Skin of body (tissue), 3 donors: ENCODE measurements around the gene ADIRF. TPM values are rescaled to one million over a fixed set of nuclear protein-coding genes. Genes with fewer than 3 reads are reported as not detected.
"Not testable (repeated sequence)": the region's sequence is repeated elsewhere in the genome, so short reads cannot be mapped to it uniquely, and the experiment has no call there.

ENCODE experiments used
- DNase-seq: peaks from one replicate; lab custom pipeline; 2025; lab: John Stamatoyannopoulos, UW
- small RNA-seq: library from RNA; depleted of rRNA; stranded (forward); fragments of <200 nt; gene quantifications from one replicate; pipeline ENCODE3, GENCODE V24; 2014; ENCODE audit warnings: low replicate concordance
- total RNA-seq: library from RNA; depleted of rRNA; stranded (reverse); fragments of >200 nt; gene quantifications from one replicate; pipeline ENCODE4 v1.2.3, GENCODE V29; 2014

ADIRF gene
- total RNA-seq, 1 donor from 2014 or later: 69.2 TPM

DNA sequence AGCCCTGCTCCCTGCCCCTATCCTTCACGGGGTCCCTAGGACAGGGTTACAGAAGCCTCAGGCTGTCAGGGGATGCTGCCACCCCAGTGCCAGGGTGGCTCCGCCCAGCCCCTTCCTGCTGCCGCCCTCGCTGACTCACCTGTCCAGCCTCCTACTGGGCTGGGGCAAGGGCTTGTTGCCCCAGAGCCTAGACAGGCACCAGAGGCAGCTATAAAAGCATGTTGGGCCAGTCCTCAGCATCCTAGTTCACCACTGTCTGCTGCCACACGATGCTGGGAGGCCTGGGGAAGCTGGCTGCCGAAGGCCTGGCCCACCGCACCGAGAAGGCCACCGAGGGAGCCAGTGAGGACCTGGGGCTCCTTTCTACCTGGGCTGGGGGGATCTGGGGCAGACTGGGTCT is 51.8 kb downstream of the ADIRF start, which contains the start of gene FAM25A:
FAM25A (plus strand) TSS at position 239 of the 400 bp plus-strand sequence; CDS start at position 270, 31 bp downstream.
- not testable (repeated sequence) for DNase-seq

Small RNA genes lying within 50 kb of the gene (small RNA-seq; reads per million reads assigned to genes)
- gene BMS1P3: not detected
- gene FAM25A: not detected

Other genes starting within 250 kb of the ADIRF start
- 58.5 TPM for gene BMPR1A, start 211.9 kb upstream of the ADIRF start, total RNA-seq
- gene MMRN2, start 10.9 kb upstream of the ADIRF start, total RNA-seq: 20.4 TPM
- 7.1 TPM for gene SNCG, start 9.9 kb upstream of the ADIRF start, total RNA-seq
- 16.3 TPM for gene FAM25A, start 51.8 kb downstream of the ADIRF start, total RNA-seq
- gene GLUD1, start 126.4 kb downstream of the ADIRF start, total RNA-seq: 134 TPM
- gene SHLD2, start 126.7 kb downstream of the ADIRF start, total RNA-seq: 37.9 TPM